HCT116 (cell line): Measurements from ENCODE around the gene PZP. TPM values are rescaled to one million over a fixed set of nuclear protein-coding genes. Genes with fewer than 3 reads are reported as not detected.

Experiments
- ATAC-seq: fragments of 200-7000 bp; cut with Tn5 transposase; 2 replicates; pipeline ENCODE4 v1.9.1; 2020; ENCODE audit warnings: mild to moderate bottlenecking, moderate library complexity
- BruUV-seq: library from RNA; stranded (reverse); fragments of 400-500 nt; replicated peaks from 2 replicates; lab custom pipeline; 2021; lab: Mats Ljungman, UMichigan
- CTCF ChIA-PET: fragments of 300-600 bp; sonication (Branson Sonifier 250); formaldehyde crosslinking; loops from one replicate; lab custom pipeline; 2021; ENCODE audit warnings: antibody characterized with exemption; lab: Charles Lee
- POLR2A ChIA-PET: fragments of 300-600, 350-600 bp; sonication (Branson Sonifier 250); formaldehyde crosslinking; loops from one replicate; lab custom pipeline; 2021; ENCODE audit warnings: antibody characterized with exemption; lab: Charles Lee
- RAD21 ChIA-PET, 2 experiments: fragments of 300-600 bp; sonication (Branson Sonifier 250); formaldehyde crosslinking; loops; one replicate each; lab custom pipeline; 2023; ENCODE audit warnings: low total read pairs in 2 of 2; ENCODE audit not compliant: uncharacterized antibody in 2 of 2, unreplicated experiment in 2 of 2, low non-redundant PET in 1 of 2; lab: Charles Lee
- DNase-seq: peaks from one replicate; pipeline ENCODE4 v3.0.0-alpha.2; 2010; ENCODE audit warnings: low read depth, low spot score
- H2AFZ ChIP-seq: fragments of 200-600 bp; shearing (Covaris generic), sonication (generic); 2 replicates; pipeline ENCODE4 v1.6.1; 2017; ENCODE audit warnings: low read depth, mixed run types, mixed read lengths, antibody characterized with exemption, low read length; ENCODE audit not compliant: poor library complexity, severe bottlenecking
- H3K27ac ChIP-seq: 2 replicates; pipeline ENCODE4 v1.5.1; 2012; ENCODE audit warnings: low read depth, low read length
- H3K27me3 ChIP-seq: fragments of 200-600 bp; sonication (generic); 2 replicates; pipeline ENCODE4 v1.6.1; 2016; ENCODE audit warnings: mixed run types, low read length, mixed read lengths; ENCODE audit not compliant: insufficient read depth
- H3K36me3 ChIP-seq, 2 experiments: fragments of 200-500 bp in 1 of 2; fragments of 200-600 bp in 1 of 2; sonication (Bioruptor generic) in 1 of 2; sonication (generic) in 1 of 2; 2 replicates each; pipeline versions ENCODE4 v1.5.1 to v1.6.1; 2014 to 2016; ENCODE audit warnings: low read length in 2 of 2, inconsistent platforms in 1 of 2, mixed read lengths in 1 of 2, mixed run types in 1 of 2; ENCODE audit not compliant: insufficient read depth in 2 of 2, control insufficient read depth in 1 of 2
- H3K4me1 ChIP-seq, 2 experiments: fragments of 200-600 bp in 1 of 2; sonication (generic) in 1 of 2; 2 replicates each; pipeline versions ENCODE4 v1.5.1 to v1.6.1; 2012 to 2017; ENCODE audit warnings: low read length in 2 of 2, inconsistent platforms in 1 of 2, mild to moderate bottlenecking in 1 of 2, mixed read lengths in 1 of 2, mixed run types in 1 of 2, moderate library complexity in 1 of 2; ENCODE audit not compliant: insufficient read depth in 2 of 2, control insufficient read depth in 1 of 2
- H3K4me2 ChIP-seq: fragments of 200-600 bp; sonication (generic); 2 replicates; pipeline ENCODE4 v1.6.1; 2017; ENCODE audit warnings: mixed run types, low read length, mixed read lengths
- H3K4me3 ChIP-seq, 2 experiments: fragments of 200-600 bp in 1 of 2; sonication (generic) in 1 of 2; replicated peaks in 1 of 2; 2 replicates each; pipeline ENCODE4 v1.5.1; 2011 to 2016; ENCODE audit warnings: low read length in 2 of 2, control low read depth in 1 of 2, low read depth in 1 of 2, mild to moderate bottlenecking in 1 of 2, mixed read lengths in 1 of 2, mixed run types in 1 of 2
- H3K79me2 ChIP-seq: fragments of 200-600 bp; sonication (generic); 2 replicates; pipeline ENCODE4 v1.6.1; 2017; ENCODE audit warnings: mild to moderate bottlenecking, mixed run types, low read length, moderate library complexity, mixed read lengths; ENCODE audit not compliant: insufficient read depth
- H3K9ac ChIP-seq: fragments of 200-600 bp; sonication (generic); 2 replicates; pipeline ENCODE4 v1.6.1; 2016; ENCODE audit warnings: low read length, mixed read lengths
- H3K9me2 ChIP-seq: fragments of 200-600 bp; sonication (generic), shearing (Covaris generic); 2 replicates; pipeline ENCODE4 v1.6.1; 2017; ENCODE audit warnings: mixed run types, mild to moderate bottlenecking, moderate library complexity; ENCODE audit not compliant: insufficient read depth
- H3K9me3 ChIP-seq, 2 experiments: fragments of 200-500 bp in 1 of 2; fragments of 200-600 bp in 1 of 2; sonication (Bioruptor generic) in 1 of 2; sonication (generic) in 1 of 2; 2 replicates each; pipeline ENCODE4 v1.6.1; 2014 to 2017; ENCODE audit warnings: low read length in 2 of 2, mixed read lengths in 2 of 2, inconsistent platforms in 1 of 2, low read depth in 1 of 2, mild to moderate bottlenecking in 1 of 2, mixed run types in 1 of 2, moderate library complexity in 1 of 2; ENCODE audit not compliant: control insufficient read depth in 1 of 2, insufficient read depth in 1 of 2
- H4K20me1 ChIP-seq: fragments of 200-600 bp; sonication (generic), shearing (Covaris generic); 2 replicates; pipeline ENCODE4 v1.6.1; 2017; ENCODE audit warnings: mixed run types, mild to moderate bottlenecking, moderate library complexity; ENCODE audit not compliant: insufficient read depth
- CTCF ChIP-seq, 3 experiments: fragments of 200-600 bp in 1 of 3; sonication (generic) in 1 of 3; IDR thresholded peaks in 2 of 3; conservative IDR thresholded peaks in 1 of 3; 2 replicates each; pipeline ENCODE4 v1.5.1; 2012 to 2017; ENCODE audit warnings: low read depth in 2 of 3, low read length in 2 of 3, antibody characterized with exemption in 1 of 3, borderline replicate concordance in 1 of 3, control low read depth in 1 of 3, mild to moderate bottlenecking in 1 of 3, mixed read lengths in 1 of 3, mixed run types in 1 of 3, moderate library complexity in 1 of 3; ENCODE audit not compliant: insufficient read depth in 1 of 3
- FOSL1 ChIP-seq: IDR thresholded peaks from 2 replicates; pipeline ENCODE4 v1.6.1; 2012; ENCODE audit warnings: low read depth
- POLR2A ChIP-seq: IDR thresholded peaks from 2 replicates; pipeline ENCODE4 v1.7.0; 2011; ENCODE audit warnings: borderline replicate concordance; ENCODE audit not compliant: insufficient read depth, insufficient read length; ENCODE audit errors: extremely low read depth
- POLR2AphosphoS5 ChIP-seq: IDR thresholded peaks from 2 replicates; pipeline ENCODE4 v1.6.1; 2011; ENCODE audit warnings: mild to moderate bottlenecking, low read depth, low read length, moderate library complexity
- RAD21 ChIP-seq: IDR thresholded peaks from 2 replicates; pipeline ENCODE4 v1.6.1; 2012; ENCODE audit warnings: low read depth, mild to moderate bottlenecking
- ZNF274 ChIP-seq: fragments of 200-500 bp; sonication (Bioruptor generic); IDR thresholded peaks from 2 replicates; pipeline ENCODE4 v1.6.1; 2014; ENCODE audit warnings: mild to moderate bottlenecking, low read depth, low read length, inconsistent platforms
- intact Hi-C: fragments of 100-400 bp; cut with micrococcal nuclease; formaldehyde crosslinking; loops from 2 replicates; pipeline ENCODE4 v1.10.0; 2022
- total RNA-seq: library from RNA; stranded (reverse); gene quantifications from one replicate; pipeline ENCODE4 v1.2.1, GENCODE V29; 2021; ENCODE audit not compliant: unreplicated experiment

PZP gene
- total RNA-seq, 1 experiment from 2014 or later = not detected

GRCh38 chr12:9134981-9135628, 73.1 kb downstream of the PZP start (continued):
- TF ChIP-seq CTCF (IDR thresholded peaks at IDR 0.05 in 2 of 3, conservative IDR thresholded peaks at IDR 0.05 in 1 of 3; ENCODE audit: borderline replicate concordance in 1 of 3, insufficient read depth in 1 of 3, low read depth in 2 of 3, low read length in 2 of 3) = peak in 2 of 3 experiments; percentile 62 to 64; a peak in 4 of 6 replicates

- H3K4me2 ChIP-seq = no peak overlapping the region
- ATAC-seq (no peak), DNase-seq (no peak)
- intact Hi-C loops = no loop called here
- H2AFZ ChIP-seq = no peak overlapping the region
- no peak overlapping the region for H3K4me3 ChIP-seq
- no peak for TF ChIP-seq POLR2AphosphoS5
- no peak for TF ChIP-seq ZNF274
- no peak for TF ChIP-seq RAD21
- TF ChIP-seq POLR2A = no peak
- TF ChIP-seq FOSL1 = no peak
- no peaks in the 10 kb centered on the region for H4K20me1 ChIP-seq
- BruUV-seq = no TSS peak
- no peaks in the 10 kb centered on the region for H3K36me3 ChIP-seq
- no peaks in the 10 kb centered on the region for H3K9me2 ChIP-seq
- H3K79me2 ChIP-seq = no peaks in the 10 kb centered on the region
- no peaks in the 10 kb centered on the region for H3K9me3 ChIP-seq
- ChIA-PET RAD21 (no interaction called here), POLR2A (no interaction called here), CTCF (no interaction called here)
- no peaks in the 10 kb centered on the region for H3K4me1 ChIP-seq
- H3K27me3 ChIP-seq = no peaks in the 10 kb centered on the region
- H3K27ac ChIP-seq = no peak overlapping the region
- no peak overlapping the region for H3K9ac ChIP-seq
These were observed 74.8 kb downstream of the PZP start for GRCh38 chr12:9133216-9133916.
